HG03432 (cell line): ENCODE results near the gene INF2.

Source experiments
- ATAC-seq: cut with Tn5 transposase; IDR thresholded peaks from one replicate; pipeline ENCODE4 v1.9.1; 2021; ENCODE audit warnings: mild to moderate bottlenecking, moderate library complexity; ENCODE audit not compliant: unreplicated experiment

The INF2 gene

GRCh38 chr14:104676130-104676693 lies 13.2 kb upstream of the INF2 start:
- ATAC-seq: no peak

GRCh38 chr14:104676694-104677511 lies 12.5 kb upstream of the INF2 start:
- ATAC-seq: peak; percentile 15

GRCh38 chr14:104677512-104678332 lies 11.7 kb upstream of the INF2 start:
- peak; percentile 47 for ATAC-seq

GRCh38 chr14:104678346-104678745 lies 11.1 kb upstream of the INF2 start:
- ATAC-seq: peak; percentile 5

- no peak for ATAC-seq
Observed at GRCh38 chr14:104678901-104679705, 10.3 kb upstream of the INF2 start.

- no peak for ATAC-seq
Observed at GRCh38 chr14:104680056-104680805, 9.2 kb upstream of the INF2 start.

- peak; percentile 34 for ATAC-seq
Observed at GRCh38 chr14:104680806-104681688, 8.4 kb upstream of the INF2 start.

GRCh38 chr14:104681689-104682074 lies 7.7 kb upstream of the INF2 start:
- no peak for ATAC-seq

GRCh38 chr14:104682107-104682593 lies 7.3 kb upstream of the INF2 start:
- ATAC-seq: no peak

GRCh38 chr14:104683653-104684448 lies 5.6 kb upstream of the INF2 start:
- ATAC-seq: no peak

- ATAC-seq: no peak
Observed at GRCh38 chr14:104684449-104684821, 5.0 kb upstream of the INF2 start.

- ATAC-seq: no peak
Observed at GRCh38 chr14:104685216-104685997, 4.0 kb upstream of the INF2 start.

GRCh38 chr14:104685998-104686610 lies 3.3 kb upstream of the INF2 start:
- no peak for ATAC-seq

GRCh38 chr14:104686624-104687517 lies 2.5 kb upstream of the INF2 start:
- no peak for ATAC-seq

- ATAC-seq: no peak
Observed at GRCh38 chr14:104687601-104688504, 1.6 kb upstream of the INF2 start.
